Measurements from ENCODE around the gene SRL.

Gene SRL

GRCh38 chr16:4140652-4141051 is 101.2 kb downstream of the SRL start:
- peak; percentile 40 for DNase-seq (ENCODE audit: low read depth)

GRCh38 chr16:4139968-4140367 is 101.9 kb downstream of the SRL start:
- no peak overlapping the region for H3K4me3 ChIP-seq (ENCODE audit: low read depth, low read length)
- no peak for TF ChIP-seq CTCF (IDR thresholded peaks at IDR 0.05; ENCODE audit: insufficient read depth, low read depth, low read length, missing control alignments)
- DNase-seq (ENCODE audit: low read depth): no peak

More at GRCh38 chr16:4140652-4141051, 101.2 kb downstream of the SRL start:
- no peak for TF ChIP-seq CTCF (IDR thresholded peaks at IDR 0.05; ENCODE audit: insufficient read depth, low read depth, low read length, missing control alignments)
- no peak overlapping the region for H3K4me3 ChIP-seq (ENCODE audit: low read depth, low read length)
